ENCODE results near the gene STIM1. TPM values are rescaled to one million over a fixed set of nuclear protein-coding genes. Genes with fewer than 3 reads are reported as not detected.

Gene STIM1
- total RNA-seq, 1 experiment from 2014 or later: 55.1 TPM

DNA sequence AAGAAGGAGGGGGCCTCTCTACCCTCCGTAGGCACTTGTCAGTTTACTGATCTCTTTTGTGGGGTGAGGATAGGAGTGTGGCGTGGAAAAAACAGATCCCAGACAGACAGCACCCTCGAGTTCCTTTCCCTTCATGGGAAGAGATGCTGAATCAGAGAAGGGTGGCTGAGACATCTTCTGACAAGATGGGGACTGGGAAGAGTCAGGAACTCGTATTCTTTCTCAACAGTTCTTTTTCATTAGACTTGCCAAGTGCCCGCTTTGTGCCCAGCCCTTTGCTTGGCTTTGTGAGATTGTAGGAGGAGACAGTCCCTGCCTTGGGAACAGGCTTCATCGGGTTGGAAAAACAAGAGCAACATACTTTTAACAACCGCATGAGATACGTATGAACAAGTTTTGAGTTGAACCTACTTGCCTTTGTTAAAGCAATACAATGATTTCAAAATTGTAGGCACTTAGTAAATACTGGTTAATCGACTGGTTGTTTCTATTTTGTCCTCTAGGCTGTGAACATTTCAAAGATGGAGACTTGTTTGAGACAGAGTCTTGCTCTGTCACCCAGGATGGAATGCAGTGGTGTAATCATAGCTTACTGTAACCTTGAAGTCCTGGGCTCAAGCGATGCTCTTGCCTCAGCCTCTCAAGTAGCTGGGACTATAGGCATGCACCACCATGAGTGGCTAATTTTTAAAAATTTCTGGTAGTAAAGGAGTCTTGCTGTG lies 240.2 kb downstream of the STIM1 start:
- no peaks in the 10 kb centered on the region for H3K27me3 Mint-ChIP-seq (ENCODE audit: insufficient read depth, unreplicated experiment)

DNA sequence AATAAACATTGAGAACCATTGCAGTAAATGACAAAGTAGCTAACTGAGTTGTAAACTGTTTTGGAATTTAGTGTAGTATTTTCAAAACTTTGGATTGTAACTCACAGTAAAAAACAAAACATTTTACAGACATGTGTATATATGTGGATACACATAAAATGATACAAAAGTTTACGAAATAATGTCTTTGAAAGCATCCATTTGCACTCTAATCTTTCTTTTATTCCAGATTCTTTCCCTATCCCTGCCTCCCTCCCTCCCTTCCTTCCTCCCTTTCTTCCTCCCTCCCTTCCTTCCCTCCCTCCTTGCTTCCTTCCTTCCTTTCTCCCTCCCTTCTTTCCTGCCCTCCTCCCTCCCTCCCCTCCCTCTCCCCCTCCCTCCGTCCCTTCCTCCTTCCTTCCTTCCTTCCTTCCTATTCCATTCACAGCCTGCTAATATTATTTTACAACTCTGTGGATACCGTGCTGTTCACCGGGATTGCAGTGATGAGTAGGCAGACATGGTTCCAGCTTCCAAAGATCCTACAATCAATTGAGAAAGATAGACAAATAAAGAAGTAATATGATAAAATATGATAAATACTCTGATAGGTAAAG lies 242.7 kb downstream of the STIM1 start:
- no peaks in the 10 kb centered on the region for H3K27me3 ChIP-seq (replicated peaks; ENCODE audit: control insufficient read depth, insufficient read depth, low read length)
- Mint-ChIP-seq H3K4me3 (ENCODE audit: unreplicated experiment) (no peak overlapping the region), H3K4me1 (ENCODE audit: low read depth, unreplicated experiment) (peaks cover 8% of the 10 kb centered on the region), H3K27me3 (ENCODE audit: insufficient read depth, unreplicated experiment) (no peaks in the 10 kb centered on the region), H3K9me3 (ENCODE audit: unreplicated experiment) (no peaks in the 10 kb centered on the region), H3K27ac (ENCODE audit: unreplicated experiment) (no peak overlapping the region), H3K36me3 (ENCODE audit: insufficient read depth, unreplicated experiment) (peaks cover 51% of the 10 kb centered on the region)
- no peak overlapping the region for H3K4me3 ChIP-seq (ENCODE audit: low read depth, low read length)
- no TSS peak for BruUV-seq (replicated peaks)
- H3K4me1 ChIP-seq: peaks cover 9% of the 10 kb centered on the region; the same call in 1 of the 2 replicates
- H3K9me3 ChIP-seq: no peaks in the 10 kb centered on the region
- CTCF ChIA-PET: interaction anchor here (0.6 kb wide), 1 partner anchor 151 kb away, joined by 6 read pairs; no protein-coding TSS in a partner anchor
- intact Hi-C loops (cut with micrococcal nuclease; ENCODE audit: unreplicated experiment): no loop called here
- TF ChIP-seq, protein P1, sequence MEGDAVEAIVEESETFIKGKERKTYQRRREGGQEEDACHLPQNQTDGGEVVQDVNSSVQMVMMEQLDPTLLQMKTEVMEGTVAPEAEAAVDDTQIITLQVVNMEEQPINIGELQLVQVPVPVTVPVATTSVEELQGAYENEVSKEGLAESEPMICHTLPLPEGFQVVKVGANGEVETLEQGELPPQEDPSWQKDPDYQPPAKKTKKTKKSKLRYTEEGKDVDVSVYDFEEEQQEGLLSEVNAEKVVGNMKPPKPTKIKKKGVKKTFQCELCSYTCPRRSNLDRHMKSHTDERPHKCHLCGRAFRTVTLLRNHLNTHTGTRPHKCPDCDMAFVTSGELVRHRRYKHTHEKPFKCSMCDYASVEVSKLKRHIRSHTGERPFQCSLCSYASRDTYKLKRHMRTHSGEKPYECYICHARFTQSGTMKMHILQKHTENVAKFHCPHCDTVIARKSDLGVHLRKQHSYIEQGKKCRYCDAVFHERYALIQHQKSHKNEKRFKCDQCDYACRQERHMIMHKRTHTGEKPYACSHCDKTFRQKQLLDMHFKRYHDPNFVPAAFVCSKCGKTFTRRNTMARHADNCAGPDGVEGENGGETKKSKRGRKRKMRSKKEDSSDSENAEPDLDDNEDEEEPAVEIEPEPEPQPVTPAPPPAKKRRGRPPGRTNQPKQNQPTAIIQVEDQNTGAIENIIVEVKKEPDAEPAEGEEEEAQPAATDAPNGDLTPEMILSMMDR (IDR thresholded peaks at IDR 0.05; ENCODE audit: insufficient read depth in 1 of 2, low read depth in 1 of 2, low read length in 1 of 2, severe bottlenecking in 1 of 2, unreplicated experiment in 1 of 2): no peak
- POLR2A ChIA-PET: interaction anchor here (0.6 kb wide), 1 partner anchor 33 kb away, joined by 3 read pairs; no protein-coding TSS in a partner anchor
- H3K36me3 ChIP-seq (ENCODE audit: control insufficient read depth, insufficient read depth, low read length): no peaks in the 10 kb centered on the region; the same call in none of the 2 replicates
- no peak for DNase-seq

More for the DNA sequence above, 240.2 kb downstream of the STIM1 start:
- TF ChIP-seq, protein P1 (IDR thresholded peaks at IDR 0.05; ENCODE audit: insufficient read depth in 1 of 2, low read depth in 1 of 2, low read length in 1 of 2, severe bottlenecking in 1 of 2, unreplicated experiment in 1 of 2): peak in 1 of 2 experiments; percentile 19
- Mint-ChIP-seq H3K27ac (ENCODE audit: unreplicated experiment) (peak overlapping the region; percentile 97), H3K4me1 (ENCODE audit: low read depth, unreplicated experiment) (peaks cover 8% of the 10 kb centered on the region), H3K36me3 (ENCODE audit: insufficient read depth, unreplicated experiment) (peaks cover 35% of the 10 kb centered on the region), H3K9me3 (ENCODE audit: unreplicated experiment) (no peaks in the 10 kb centered on the region), H3K4me3 (ENCODE audit: unreplicated experiment) (peak overlapping the region; percentile 92)
- ChIA-PET CTCF (no interaction called here), POLR2A (interaction anchor here (0.5 to 1.0 kb wide), 4 partner anchors 39 to 275 kb away, joined by 3 read pairs; no protein-coding TSS in a partner anchor)
- H3K27me3 ChIP-seq (replicated peaks; ENCODE audit: control insufficient read depth, insufficient read depth, low read length): no peaks in the 10 kb centered on the region
- H3K4me3 ChIP-seq (ENCODE audit: low read depth, low read length): peak overlapping the region; percentile 64
- DNase-seq: peak in 1 of 2 experiments; percentile 34
- TSS peak; percentile 66 for BruUV-seq (replicated peaks)
- H3K36me3 ChIP-seq (ENCODE audit: control insufficient read depth, insufficient read depth, low read length): no peaks in the 10 kb centered on the region; the same call in none of the 2 replicates
- H3K4me1 ChIP-seq: peaks cover 9% of the 10 kb centered on the region; the same call in 1 of the 2 replicates
- intact Hi-C loops (cut with micrococcal nuclease; ENCODE audit: unreplicated experiment): no loop called here
- H3K9me3 ChIP-seq: no peaks in the 10 kb centered on the region

DNA sequence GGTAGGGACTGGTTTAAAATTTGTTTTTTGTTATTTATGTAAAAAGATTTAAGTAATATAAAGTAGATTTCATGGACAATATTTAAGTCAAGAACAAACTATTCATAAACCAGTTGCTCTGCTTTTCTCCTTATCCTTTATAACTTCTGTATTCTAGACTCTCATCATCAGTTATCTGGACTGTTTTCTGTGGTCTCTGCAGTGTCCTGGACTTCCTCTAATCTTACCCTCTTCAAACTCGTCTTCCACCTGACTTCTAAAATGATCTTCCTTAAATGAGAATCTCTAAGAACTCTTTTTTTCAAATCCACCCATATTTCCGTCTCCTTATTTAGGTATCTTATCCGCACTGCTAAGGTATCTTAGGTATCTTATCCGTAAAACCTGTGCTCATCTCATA lies 247.2 kb downstream of the STIM1 start:
- ChIA-PET CTCF (interaction anchor here (0.7 kb wide), 1 partner anchor 30 kb away, joined by 3 read pairs; no protein-coding TSS in a partner anchor), POLR2A (no interaction called here)
- H3K36me3 ChIP-seq (ENCODE audit: control insufficient read depth, insufficient read depth, low read length): no peaks in the 10 kb centered on the region
- intact Hi-C loops (cut with micrococcal nuclease; ENCODE audit: unreplicated experiment): no loop called here
- H3K4me3 ChIP-seq (ENCODE audit: low read depth, low read length): no peak overlapping the region
- Mint-ChIP-seq H3K4me1 (ENCODE audit: low read depth, unreplicated experiment) (peaks cover 8% of the 10 kb centered on the region), H3K27me3 (ENCODE audit: insufficient read depth, unreplicated experiment) (no peaks in the 10 kb centered on the region), H3K27ac (ENCODE audit: unreplicated experiment) (no peak overlapping the region), H3K4me3 (ENCODE audit: unreplicated experiment) (no peak overlapping the region), H3K9me3 (ENCODE audit: unreplicated experiment) (no peaks in the 10 kb centered on the region), H3K36me3 (ENCODE audit: insufficient read depth, unreplicated experiment) (peaks cover 45% of the 10 kb centered on the region)
- no TSS peak for BruUV-seq (replicated peaks)
- no peaks in the 10 kb centered on the region for H3K9me3 ChIP-seq
- no peaks in the 10 kb centered on the region for H3K27me3 ChIP-seq (replicated peaks; ENCODE audit: control insufficient read depth, insufficient read depth, low read length)
- no peak for DNase-seq
- H3K4me1 ChIP-seq: no peaks in the 10 kb centered on the region
- TF ChIP-seq, protein P1 (IDR thresholded peaks at IDR 0.05; ENCODE audit: insufficient read depth in 1 of 2, low read depth in 1 of 2, low read length in 1 of 2, severe bottlenecking in 1 of 2, unreplicated experiment in 1 of 2): no peak

Measured in Caco-2 (cell line).